Stimulated activated naive CD8-positive, alpha-beta T cell treated with anti-CD3 and anti-CD28 coated beads, Interleukin-15, amount 100 ng/mL, for 72 hours (primary cell): ENCODE results near the gene CD101.

Experiments
- ATAC-seq: fragments of 150-1000 bp; cut with Tn5 transposase; 2 replicates; pipeline ENCODE4 v1.10.0; 2021; ENCODE audit warnings: mild to moderate bottlenecking, moderate library complexity
- DNase-seq, 2 donors: peaks; one replicate each; pipeline ENCODE4 v3.0.0; 2021 to 2022
- H3K27ac Mint-ChIP-seq, 2 donors: one replicate each; pipeline ENCODE4 v1.8.0; 2022; ENCODE audit warnings: mild to moderate bottlenecking in 2 of 2, mixed read lengths in 2 of 2, moderate library complexity in 2 of 2
- H3K27me3 Mint-ChIP-seq: one replicate; pipeline ENCODE4 v1.8.0; 2022; ENCODE audit warnings: mixed read lengths
- H3K4me1 Mint-ChIP-seq: one replicate; pipeline ENCODE4 v1.8.0; 2022; ENCODE audit warnings: mild to moderate bottlenecking, mixed read lengths
- H3K4me3 Mint-ChIP-seq, 2 donors: one replicate each; pipeline ENCODE4 v1.8.0; 2022; ENCODE audit warnings: mild to moderate bottlenecking in 2 of 2, mixed read lengths in 2 of 2, moderate library complexity in 1 of 2
- H3K9me3 Mint-ChIP-seq, 2 donors: one replicate each; pipeline ENCODE4 v1.8.0; 2022; ENCODE audit warnings: mixed read lengths in 2 of 2

CD101 gene, protein sequence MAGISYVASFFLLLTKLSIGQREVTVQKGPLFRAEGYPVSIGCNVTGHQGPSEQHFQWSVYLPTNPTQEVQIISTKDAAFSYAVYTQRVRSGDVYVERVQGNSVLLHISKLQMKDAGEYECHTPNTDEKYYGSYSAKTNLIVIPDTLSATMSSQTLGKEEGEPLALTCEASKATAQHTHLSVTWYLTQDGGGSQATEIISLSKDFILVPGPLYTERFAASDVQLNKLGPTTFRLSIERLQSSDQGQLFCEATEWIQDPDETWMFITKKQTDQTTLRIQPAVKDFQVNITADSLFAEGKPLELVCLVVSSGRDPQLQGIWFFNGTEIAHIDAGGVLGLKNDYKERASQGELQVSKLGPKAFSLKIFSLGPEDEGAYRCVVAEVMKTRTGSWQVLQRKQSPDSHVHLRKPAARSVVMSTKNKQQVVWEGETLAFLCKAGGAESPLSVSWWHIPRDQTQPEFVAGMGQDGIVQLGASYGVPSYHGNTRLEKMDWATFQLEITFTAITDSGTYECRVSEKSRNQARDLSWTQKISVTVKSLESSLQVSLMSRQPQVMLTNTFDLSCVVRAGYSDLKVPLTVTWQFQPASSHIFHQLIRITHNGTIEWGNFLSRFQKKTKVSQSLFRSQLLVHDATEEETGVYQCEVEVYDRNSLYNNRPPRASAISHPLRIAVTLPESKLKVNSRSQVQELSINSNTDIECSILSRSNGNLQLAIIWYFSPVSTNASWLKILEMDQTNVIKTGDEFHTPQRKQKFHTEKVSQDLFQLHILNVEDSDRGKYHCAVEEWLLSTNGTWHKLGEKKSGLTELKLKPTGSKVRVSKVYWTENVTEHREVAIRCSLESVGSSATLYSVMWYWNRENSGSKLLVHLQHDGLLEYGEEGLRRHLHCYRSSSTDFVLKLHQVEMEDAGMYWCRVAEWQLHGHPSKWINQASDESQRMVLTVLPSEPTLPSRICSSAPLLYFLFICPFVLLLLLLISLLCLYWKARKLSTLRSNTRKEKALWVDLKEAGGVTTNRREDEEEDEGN

DNA sequence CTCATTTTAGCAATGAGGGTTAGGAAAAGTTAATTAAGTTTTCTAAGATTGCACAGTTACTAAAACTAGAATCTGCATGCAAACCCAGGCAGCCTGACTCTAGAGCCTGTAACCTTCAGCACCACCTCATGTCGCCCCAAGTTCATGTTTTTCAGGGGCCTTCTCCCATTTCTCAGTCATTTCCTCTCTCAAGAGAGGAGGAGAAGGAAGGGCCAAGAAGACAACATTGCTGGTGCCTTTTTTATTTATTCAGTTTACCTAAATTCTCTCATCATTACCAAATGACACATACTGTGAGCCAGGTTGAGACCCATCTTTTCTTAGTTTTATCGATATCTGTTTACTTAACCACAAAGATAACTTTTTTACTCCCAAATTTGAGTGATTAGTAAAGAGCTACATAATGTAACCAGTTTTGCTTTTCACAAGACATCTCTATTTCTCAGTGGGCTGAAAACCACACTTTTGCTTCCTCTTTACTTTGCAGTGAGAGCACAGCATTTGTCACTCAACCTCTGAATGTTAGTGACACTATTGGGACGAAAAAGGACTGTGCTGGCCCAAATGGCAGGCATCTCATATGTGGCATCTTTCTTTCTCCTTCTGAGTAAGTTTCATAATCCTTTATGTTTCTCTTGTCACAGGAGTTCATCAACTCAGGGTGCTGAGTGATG is at the start of gene CD101:
Gene CD101, plus strand, starts transcription at position 507 of the 674 bp plus-strand sequence. Its CDS starts 58 bp downstream, at position 565.
- H3K9me3 Mint-ChIP-seq, result peaks cover 5 to 7% of the 10 kb centered on the region in 2 donors
- peak within 1 kb of the TSS; percentile 55 to 68 for H3K4me3 Mint-ChIP-seq
- H3K27me3 Mint-ChIP-seq, result no peaks in the 10 kb centered on the region
- peaks cover 65% of the 10 kb centered on the region for H3K4me1 Mint-ChIP-seq
- peak within 1 kb of the TSS; percentile 83 to 89 for H3K27ac Mint-ChIP-seq
- ATAC-seq, result peak; percentile 96
- DNase-seq, result peak; percentile 36 to 70

DNA sequence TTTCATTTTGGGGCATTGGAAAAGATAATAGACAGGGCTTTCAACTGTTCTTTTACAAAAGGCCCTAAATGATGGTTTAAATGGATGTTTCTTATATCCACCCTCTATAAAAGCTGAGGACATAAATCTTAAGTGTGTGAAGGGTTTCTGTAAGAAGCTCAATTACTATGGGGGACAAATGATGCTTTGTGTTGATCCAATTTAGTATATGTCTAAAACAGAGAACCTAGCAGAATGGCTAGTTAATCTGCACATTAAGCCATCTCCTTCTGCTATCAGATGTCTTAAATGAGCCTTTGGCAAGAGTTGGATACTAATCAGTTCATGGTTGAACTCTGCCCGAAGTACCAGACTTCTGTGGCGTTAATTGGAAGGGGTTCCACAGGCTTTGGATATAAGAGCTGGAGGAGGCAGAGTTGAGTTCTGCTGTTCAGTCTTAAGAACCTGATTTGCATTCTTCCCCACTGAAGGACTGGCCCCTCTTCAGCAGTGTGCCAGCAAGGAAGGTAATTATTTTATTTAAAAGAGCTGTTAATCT is 48.8 kb upstream of the CD101 start:
- H3K4me1 Mint-ChIP-seq, result no peaks in the 10 kb centered on the region
- no peak overlapping the region for H3K27ac Mint-ChIP-seq
- no peaks in the 10 kb centered on the region for H3K9me3 Mint-ChIP-seq
- no peaks in the 10 kb centered on the region for H3K27me3 Mint-ChIP-seq
- ATAC-seq, result no peak
- no peak overlapping the region for H3K4me3 Mint-ChIP-seq
- DNase-seq, result no peak

DNA sequence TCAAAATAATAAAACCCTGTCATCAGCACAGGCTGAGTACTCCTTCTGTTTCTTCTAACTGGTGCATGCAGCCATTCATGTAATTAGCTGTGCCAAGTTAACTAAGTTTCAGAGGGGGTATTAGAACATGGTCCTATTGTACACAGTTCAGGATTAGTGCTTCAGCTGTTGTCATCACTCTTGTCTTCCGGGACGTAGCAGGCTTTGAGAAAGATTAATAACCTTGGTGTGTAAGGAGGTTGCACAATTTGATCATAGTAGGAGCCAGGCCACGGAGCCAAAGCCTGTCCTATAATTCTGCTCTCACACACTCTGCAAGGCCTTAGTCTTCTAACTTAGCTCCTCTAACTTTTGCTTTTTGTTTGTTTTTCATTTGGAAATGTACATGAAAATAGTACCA is 47.1 kb upstream of the CD101 start:
- Mint-ChIP-seq H3K9me3 (no peaks in the 10 kb centered on the region), H3K4me3 (no peak overlapping the region), H3K27ac (no peak overlapping the region), H3K27me3 (no peaks in the 10 kb centered on the region), H3K4me1 (no peaks in the 10 kb centered on the region)
- no peak for DNase-seq
- no peak for ATAC-seq

DNA sequence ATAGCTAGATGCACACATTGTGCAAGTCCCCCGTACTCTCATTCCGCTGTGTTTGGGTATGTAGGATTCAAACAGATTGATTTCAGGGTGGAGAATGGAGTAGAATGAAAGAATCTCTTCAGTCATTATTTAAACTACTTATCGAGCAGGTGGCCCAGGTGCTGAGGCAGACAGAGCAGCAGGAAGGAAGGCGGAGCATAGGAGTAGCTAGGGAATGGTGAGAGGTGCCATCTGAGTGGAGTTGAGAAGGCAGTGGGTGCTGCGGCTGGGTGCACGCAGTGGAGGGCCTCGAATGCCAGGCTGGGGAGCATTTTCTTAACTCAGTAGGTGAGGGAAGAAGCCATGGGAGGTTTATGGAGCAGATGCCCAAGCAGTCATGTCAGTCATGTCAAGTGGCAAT is 45.2 kb upstream of the CD101 start:
- DNase-seq, result no peak
- Mint-ChIP-seq H3K4me1 (no peaks in the 10 kb centered on the region), H3K4me3 (no peak overlapping the region), H3K27ac (no peak overlapping the region), H3K9me3 (no peaks in the 10 kb centered on the region), H3K27me3 (no peaks in the 10 kb centered on the region)
- no peak for ATAC-seq

DNA sequence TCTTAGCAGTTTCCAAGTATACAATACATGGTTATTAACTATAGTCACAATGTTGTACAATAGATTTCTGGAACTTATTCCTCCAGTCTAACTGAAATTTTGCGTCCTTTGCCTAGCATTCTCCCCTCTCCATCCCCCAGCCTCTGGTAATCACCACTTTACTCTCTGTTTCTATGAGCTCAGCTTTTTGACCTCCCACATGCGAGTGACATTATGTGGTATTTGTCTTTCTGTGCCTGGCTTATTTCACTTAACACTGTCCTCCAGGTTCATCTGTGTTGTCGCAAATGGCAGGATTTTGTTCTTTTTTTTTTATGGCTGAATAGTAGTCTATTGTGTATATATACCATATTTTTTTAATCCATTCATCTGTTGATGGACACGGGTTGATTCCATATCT is 43.9 kb upstream of the CD101 start:
- DNase-seq, result no peak

DNA sequence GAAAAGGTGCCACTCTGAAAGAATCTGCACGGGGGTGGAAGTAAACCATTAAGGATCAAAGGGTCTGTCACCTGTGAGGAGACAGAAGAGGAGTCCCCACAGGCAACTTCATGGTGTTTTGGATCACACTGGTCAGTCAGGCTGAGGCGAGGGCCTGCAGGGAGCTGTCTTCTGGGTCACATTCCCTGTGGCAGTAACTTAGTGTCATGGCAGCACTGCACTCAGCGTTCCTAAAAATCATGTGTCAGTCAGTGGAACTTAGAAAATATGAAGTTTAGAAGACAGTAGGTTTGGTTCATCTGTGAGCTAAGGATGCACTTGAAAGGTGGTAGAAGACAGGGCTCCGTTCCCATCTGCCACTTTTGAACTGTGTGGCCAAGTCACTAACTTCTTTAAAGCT is 43.5 kb upstream of the CD101 start:
- DNase-seq (no peak), ATAC-seq (no peak)
- Mint-ChIP-seq H3K4me1 (no peaks in the 10 kb centered on the region), H3K4me3 (no peak overlapping the region), H3K9me3 (no peaks in the 10 kb centered on the region), H3K27ac (no peak overlapping the region), H3K27me3 (no peaks in the 10 kb centered on the region)

More for the DNA sequence above, 43.9 kb upstream of the CD101 start:
- H3K27ac Mint-ChIP-seq, result no peak overlapping the region
- H3K4me1 Mint-ChIP-seq, result no peaks in the 10 kb centered on the region
- H3K9me3 Mint-ChIP-seq, result no peaks in the 10 kb centered on the region
- no peaks in the 10 kb centered on the region for H3K27me3 Mint-ChIP-seq
- no peak for ATAC-seq
- H3K4me3 Mint-ChIP-seq, result no peak overlapping the region

DNA sequence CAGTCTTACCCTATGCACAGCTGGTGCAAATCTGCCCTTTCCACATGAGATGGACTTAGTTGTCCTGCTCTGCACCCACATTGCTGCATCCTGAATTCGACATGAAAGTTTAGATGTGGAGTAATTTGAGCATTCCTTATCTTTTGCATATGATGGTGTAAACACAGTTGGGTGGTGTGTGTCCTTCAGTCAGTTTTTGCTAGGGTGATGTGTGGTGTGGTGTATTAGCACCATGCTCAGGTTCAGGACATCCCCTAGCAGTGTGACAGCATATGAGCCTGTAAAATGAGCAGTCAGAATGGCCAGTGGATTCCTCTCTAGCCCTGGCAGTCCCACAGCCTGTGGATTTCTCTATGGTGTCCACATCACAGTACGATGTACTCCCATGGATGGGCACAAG is 42.6 kb upstream of the CD101 start:
- DNase-seq (no peak), ATAC-seq (no peak)
- Mint-ChIP-seq H3K9me3 (no peaks in the 10 kb centered on the region), H3K27me3 (no peaks in the 10 kb centered on the region), H3K4me1 (no peaks in the 10 kb centered on the region), H3K4me3 (no peak overlapping the region), H3K27ac (no peak overlapping the region)

DNA sequence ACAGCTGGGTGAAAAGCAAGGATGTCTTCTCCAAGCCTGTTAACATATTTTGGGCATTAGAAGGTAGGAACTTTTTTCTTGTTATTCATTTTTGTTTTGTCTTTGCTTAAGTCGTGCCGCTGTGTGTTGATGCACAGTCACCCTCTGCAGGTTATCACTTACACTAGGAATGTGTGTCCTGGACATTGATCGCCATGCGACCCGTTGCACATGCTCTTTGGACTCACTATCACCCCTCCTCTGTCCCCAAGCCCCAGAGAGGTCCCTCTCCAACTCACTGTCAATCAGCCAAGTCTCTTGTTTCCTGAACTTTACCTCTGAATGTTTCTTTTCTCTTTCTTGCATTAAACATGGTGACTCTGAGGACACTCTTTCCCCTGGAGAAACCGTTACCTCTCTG is 40.0 kb upstream of the CD101 start:
- DNase-seq (no peak), ATAC-seq (no peak)
- H3K9me3 Mint-ChIP-seq, result no peaks in the 10 kb centered on the region
- no peak overlapping the region for H3K4me3 Mint-ChIP-seq
- H3K27me3 Mint-ChIP-seq, result no peaks in the 10 kb centered on the region
- H3K27ac Mint-ChIP-seq, result no peak overlapping the region
- no peaks in the 10 kb centered on the region for H3K4me1 Mint-ChIP-seq

DNA sequence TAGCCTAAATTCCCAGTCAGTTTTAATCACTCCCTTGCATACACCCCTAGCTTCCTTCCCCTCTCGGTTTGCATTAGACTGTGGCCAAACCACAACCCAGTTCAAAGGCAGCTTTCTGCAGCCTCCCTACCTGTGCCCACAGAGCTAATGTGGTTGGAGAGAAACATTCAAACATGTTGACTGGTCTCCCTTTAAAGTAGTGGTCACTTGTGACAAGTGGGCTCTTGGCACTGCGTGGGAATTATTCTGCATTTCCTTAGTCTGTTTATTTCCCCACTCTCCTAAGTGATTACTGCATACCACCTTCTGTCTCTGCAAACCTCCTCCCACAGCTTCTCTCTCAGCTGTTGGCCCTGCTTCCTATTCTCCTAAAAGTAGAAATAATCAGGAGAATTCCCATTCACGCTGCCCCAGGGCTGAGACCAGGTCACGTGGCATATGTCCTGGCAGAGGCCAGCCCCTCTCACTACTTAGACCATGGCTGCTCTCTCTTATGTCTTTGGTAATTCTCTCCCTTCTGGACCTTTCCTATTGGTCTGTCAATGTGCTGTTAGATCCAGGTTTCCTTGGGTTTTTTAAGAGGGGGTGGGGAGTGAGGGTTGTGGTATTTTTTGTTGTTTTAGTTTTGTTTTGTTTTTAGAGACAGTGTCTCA is 38.4 kb upstream of the CD101 start:
- Mint-ChIP-seq H3K27ac (no peak overlapping the region), H3K9me3 (no peaks in the 10 kb centered on the region), H3K4me1 (no peaks in the 10 kb centered on the region), H3K4me3 (no peak overlapping the region), H3K27me3 (no peaks in the 10 kb centered on the region)
- ATAC-seq, result peak; percentile 74
- no peak for DNase-seq

DNA sequence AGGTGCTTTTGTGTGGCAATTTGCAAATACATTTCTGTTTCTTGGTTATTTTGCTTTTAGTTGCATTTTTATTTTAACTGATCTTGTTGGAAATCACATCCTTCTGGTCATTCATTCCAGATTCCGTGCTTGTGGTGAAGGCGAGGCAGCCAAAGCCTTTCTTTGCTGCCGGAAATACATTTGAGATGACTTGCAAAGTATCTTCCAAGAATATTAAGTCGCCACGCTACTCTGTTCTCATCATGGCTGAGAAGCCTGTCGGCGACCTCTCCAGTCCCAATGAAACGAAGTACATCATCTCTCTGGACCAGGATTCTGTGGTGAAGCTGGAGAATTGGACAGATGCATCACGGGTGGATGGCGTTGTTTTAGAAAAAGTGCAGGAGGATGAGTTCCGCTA is 34.8 kb upstream of the CD101 start:
- no peak for DNase-seq
- no peak overlapping the region for H3K27ac Mint-ChIP-seq
- H3K9me3 Mint-ChIP-seq, result no peaks in the 10 kb centered on the region
- no peak for ATAC-seq
- H3K27me3 Mint-ChIP-seq, result no peaks in the 10 kb centered on the region
- no peak overlapping the region for H3K4me3 Mint-ChIP-seq
- H3K4me1 Mint-ChIP-seq, result no peaks in the 10 kb centered on the region

DNA sequence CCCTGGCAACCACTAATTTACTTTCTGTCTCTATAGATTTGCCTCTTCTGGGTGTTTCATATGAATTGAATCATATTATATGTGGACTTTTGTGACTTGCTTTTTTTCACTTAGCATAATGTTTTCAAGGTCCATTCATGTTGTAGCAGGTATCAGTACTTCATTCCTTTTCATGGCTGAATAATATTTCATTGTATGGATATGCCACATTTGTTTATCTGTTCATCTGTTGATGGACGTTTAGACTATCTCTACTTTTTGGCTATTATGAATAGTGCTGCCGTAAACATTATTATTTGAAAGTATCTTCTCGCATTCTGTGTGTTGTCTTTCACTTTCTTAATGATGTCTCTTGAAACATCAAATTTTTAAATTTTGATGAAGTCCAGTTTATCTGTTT is 32.8 kb upstream of the CD101 start:
- no peaks in the 10 kb centered on the region for H3K4me1 Mint-ChIP-seq
- H3K27ac Mint-ChIP-seq, result no peak overlapping the region
- H3K9me3 Mint-ChIP-seq, result no peaks in the 10 kb centered on the region
- no peaks in the 10 kb centered on the region for H3K27me3 Mint-ChIP-seq
- ATAC-seq, result no peak
- no peak overlapping the region for H3K4me3 Mint-ChIP-seq
- no peak for DNase-seq

DNA sequence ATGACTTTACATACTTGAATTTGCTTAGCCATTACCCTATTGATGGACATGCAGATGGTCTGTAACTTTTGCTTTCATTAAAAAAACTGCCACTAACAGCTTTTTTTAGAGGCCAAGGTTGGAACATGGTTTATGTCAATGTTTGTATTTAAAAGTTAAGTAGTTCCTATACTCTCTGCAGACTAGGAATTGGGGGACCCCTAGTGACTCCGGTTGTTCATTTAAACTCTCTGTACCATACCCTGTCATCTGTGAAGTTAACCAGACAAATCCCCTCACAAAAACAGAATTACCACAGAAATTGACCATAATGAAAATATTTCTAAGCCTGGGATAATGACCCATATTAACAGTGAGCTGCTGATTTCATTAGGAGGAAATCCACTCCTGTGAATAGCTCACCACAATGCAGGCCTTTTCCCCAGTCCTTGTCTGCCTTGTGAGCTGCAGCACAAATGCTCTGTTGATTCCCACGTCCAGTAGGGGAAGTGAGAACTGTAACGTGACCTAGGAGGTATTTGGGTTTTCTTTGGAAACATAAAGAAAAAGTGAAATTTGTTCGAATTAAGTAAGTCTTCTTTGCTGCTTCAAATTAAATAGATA is 30.2 kb upstream of the CD101 start:
- ATAC-seq, result no peak
- no peak for DNase-seq
- Mint-ChIP-seq H3K4me1 (no peaks in the 10 kb centered on the region), H3K9me3 (peaks cover 0 to 7% of the 10 kb centered on the region in 2 donors), H3K27me3 (no peaks in the 10 kb centered on the region), H3K4me3 (no peak overlapping the region), H3K27ac (no peak overlapping the region)

DNA sequence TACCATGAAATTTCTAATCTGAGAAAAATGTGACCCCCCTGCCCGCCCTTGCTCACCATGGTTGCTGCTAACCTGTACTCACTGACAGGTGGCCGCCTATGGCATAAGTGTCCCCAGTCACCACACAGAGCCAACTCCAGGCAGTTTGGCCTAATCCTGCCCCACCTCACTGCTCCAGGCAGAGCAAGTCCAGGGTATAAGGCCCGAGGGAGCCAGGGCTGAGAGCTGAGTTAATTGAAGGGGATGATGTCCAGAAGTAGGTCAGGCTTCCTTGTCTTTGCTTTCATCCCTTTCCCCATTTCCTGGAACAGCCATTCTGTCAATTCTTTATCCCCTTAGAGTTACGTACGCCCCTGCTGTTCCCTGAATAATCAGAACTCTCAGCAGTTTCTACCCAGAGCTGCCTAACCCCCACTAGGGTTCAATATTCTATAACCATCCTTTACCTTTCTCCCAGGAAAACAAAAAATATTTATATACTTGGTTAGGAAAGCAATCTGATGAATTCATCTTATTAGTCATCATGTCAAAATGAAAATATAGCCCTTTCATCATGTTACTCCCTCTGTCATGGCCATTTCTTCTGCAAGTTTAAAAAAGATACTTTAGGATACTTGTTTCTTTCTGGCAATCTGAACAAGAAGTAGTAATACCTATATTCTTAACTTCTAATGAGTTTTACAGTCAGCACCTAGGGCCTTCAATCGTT is 29.4 kb upstream of the CD101 start:
- Mint-ChIP-seq H3K27ac (peak overlapping the region in 1 of 2 donors; percentile 12), H3K9me3 (peaks cover 0 to 7% of the 10 kb centered on the region in 2 donors), H3K4me3 (no peak overlapping the region), H3K4me1 (no peaks in the 10 kb centered on the region), H3K27me3 (no peaks in the 10 kb centered on the region)
- ATAC-seq (no peak), DNase-seq (no peak)

DNA sequence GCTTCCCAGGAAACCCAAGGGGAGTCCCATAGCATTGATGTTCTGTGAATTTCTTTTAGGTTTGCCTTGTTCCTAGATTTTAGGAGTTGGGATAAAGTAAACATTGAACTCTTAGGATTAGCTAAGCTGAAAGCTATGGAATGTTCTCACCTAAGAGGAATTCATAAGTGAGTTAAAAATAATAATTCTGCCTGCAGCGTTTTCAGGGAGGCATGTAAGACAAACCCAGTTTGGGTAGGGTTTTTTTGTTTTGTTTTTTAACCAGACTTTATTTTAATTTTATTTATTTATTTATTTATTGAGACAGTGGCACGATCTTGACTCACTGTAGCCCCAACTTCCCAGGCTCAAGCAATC is 28.9 kb upstream of the CD101 start:
- ATAC-seq (no peak), DNase-seq (no peak)
- peaks cover 0 to 7% of the 10 kb centered on the region in 2 donors for H3K9me3 Mint-ChIP-seq
- H3K4me1 Mint-ChIP-seq, result no peaks in the 10 kb centered on the region
- no peak overlapping the region for H3K27ac Mint-ChIP-seq
- H3K4me3 Mint-ChIP-seq, result no peak overlapping the region
- no peaks in the 10 kb centered on the region for H3K27me3 Mint-ChIP-seq
